Keratinocyte (primary cell): ENCODE results near the gene NHSL1.

Experiments used
- EZH2 ChIP-seq: IDR thresholded peaks from one replicate; pipeline ENCODE4 v1.6.1; 2012; ENCODE audit warnings: inconsistent platforms, mild to moderate bottlenecking, low read length, moderate library complexity
- TF ChIP-seq, protein P1 (sequence below), 3 experiments: IDR thresholded peaks in 1 of 3; conservative IDR thresholded peaks in 1 of 3; optimal IDR thresholded peaks in 1 of 3; 2 replicates in 2 of 3; 3 replicates in 1 of 3; pipeline versions ENCODE3 to v1.5.1; 2011; ENCODE audit warnings: low read length in 3 of 3, mild to moderate bottlenecking in 3 of 3, moderate library complexity in 2 of 3, control low read depth in 1 of 3, inconsistent platforms in 1 of 3; ENCODE audit not compliant: insufficient read depth in 2 of 3; ENCODE audit errors: extremely low read depth in 1 of 3

DNA sequence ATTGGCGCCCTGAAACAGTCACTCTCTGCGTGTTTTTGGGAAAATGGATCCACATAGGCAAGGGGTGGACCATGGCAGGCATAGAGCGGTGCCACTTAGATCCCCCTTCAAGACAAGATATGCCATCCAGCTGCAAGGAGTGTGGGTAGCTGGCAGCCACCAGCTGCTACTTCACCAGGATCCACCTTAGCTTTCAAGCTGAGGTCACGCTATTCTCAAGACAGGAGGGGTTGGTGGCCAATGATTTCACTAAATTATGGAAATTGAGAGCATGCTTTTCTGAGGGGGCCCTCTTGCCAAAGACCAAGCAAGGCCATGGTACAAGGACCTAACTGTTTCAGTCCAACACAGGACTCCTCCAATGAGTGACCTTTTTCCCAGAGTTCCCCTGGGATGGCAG is 78.9 kb downstream of the NHSL1 start:
- TF ChIP-seq, protein P1, sequence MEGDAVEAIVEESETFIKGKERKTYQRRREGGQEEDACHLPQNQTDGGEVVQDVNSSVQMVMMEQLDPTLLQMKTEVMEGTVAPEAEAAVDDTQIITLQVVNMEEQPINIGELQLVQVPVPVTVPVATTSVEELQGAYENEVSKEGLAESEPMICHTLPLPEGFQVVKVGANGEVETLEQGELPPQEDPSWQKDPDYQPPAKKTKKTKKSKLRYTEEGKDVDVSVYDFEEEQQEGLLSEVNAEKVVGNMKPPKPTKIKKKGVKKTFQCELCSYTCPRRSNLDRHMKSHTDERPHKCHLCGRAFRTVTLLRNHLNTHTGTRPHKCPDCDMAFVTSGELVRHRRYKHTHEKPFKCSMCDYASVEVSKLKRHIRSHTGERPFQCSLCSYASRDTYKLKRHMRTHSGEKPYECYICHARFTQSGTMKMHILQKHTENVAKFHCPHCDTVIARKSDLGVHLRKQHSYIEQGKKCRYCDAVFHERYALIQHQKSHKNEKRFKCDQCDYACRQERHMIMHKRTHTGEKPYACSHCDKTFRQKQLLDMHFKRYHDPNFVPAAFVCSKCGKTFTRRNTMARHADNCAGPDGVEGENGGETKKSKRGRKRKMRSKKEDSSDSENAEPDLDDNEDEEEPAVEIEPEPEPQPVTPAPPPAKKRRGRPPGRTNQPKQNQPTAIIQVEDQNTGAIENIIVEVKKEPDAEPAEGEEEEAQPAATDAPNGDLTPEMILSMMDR (optimal IDR thresholded peaks at IDR 0.05 in 1 of 3, IDR thresholded peaks at IDR 0.05 in 1 of 3, conservative IDR thresholded peaks at IDR 0.05 in 1 of 3; ENCODE audit: extremely low read depth in 1 of 3, insufficient read depth in 2 of 3, low read length in 3 of 3), result no peak
- TF ChIP-seq EZH2, result no peak
